Esophagus mucosa (tissue), 1 donor: ENCODE results near the gene SAPCD1. TPM values are rescaled to one million over a fixed set of nuclear protein-coding genes. Genes with fewer than 3 reads are reported as not detected.

Experiments
- ATAC-seq: fragments of 200-7000 bp; cut with Tn5 transposase; one replicate; pipeline ENCODE4 v1.9.1; 2020
- total RNA-seq: library from RNA; stranded (reverse); gene quantifications from one replicate; pipeline ENCODE4 v1.2.4, GENCODE V29; 2023
- donor health status: DM: yes; HTN: yes; CAD: no.

SAPCD1 gene
- total RNA-seq, 1 donor from 2014 or later, result 0.64 TPM

GRCh38 chr6:31729515-31729978 is 32.9 kb upstream of the SAPCD1 start:
- ATAC-seq, result peak; percentile 79

- ATAC-seq, result peak; percentile 51
Measured at GRCh38 chr6:31729979-31730630, 32.4 kb upstream of the SAPCD1 start.

DNA sequence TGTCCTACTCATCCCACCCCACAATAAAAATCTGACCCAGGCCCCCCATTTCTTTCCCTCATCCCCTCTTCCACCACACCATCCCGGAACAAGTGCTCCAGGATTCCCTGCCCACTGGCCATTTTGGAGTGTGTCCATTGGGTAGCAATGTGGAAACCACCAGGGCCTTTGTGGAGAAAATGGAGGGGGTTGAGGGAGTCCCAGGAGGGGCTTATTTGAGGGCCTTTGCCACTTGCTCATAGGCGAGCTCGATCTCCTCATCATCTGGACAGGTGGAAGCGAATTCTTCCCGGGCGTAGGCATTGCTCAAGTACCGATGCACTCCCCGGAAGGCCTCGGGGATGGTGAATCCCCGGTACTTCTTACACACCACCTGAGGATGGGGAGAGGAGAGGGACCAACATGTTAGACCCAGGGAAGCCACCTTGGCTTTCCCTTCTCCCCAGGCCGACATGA is 31.8 kb upstream of the SAPCD1 start:
- ATAC-seq, result no peak

- ATAC-seq, result no peak
Measured at GRCh38 chr6:31732029-31732428, 30.4 kb upstream of the SAPCD1 start.

- ATAC-seq, result no peak
Measured at GRCh38 chr6:31733734-31734133, 28.7 kb upstream of the SAPCD1 start.

- no peak for ATAC-seq
Measured at GRCh38 chr6:31734247-31734820, 28.1 kb upstream of the SAPCD1 start.

DNA sequence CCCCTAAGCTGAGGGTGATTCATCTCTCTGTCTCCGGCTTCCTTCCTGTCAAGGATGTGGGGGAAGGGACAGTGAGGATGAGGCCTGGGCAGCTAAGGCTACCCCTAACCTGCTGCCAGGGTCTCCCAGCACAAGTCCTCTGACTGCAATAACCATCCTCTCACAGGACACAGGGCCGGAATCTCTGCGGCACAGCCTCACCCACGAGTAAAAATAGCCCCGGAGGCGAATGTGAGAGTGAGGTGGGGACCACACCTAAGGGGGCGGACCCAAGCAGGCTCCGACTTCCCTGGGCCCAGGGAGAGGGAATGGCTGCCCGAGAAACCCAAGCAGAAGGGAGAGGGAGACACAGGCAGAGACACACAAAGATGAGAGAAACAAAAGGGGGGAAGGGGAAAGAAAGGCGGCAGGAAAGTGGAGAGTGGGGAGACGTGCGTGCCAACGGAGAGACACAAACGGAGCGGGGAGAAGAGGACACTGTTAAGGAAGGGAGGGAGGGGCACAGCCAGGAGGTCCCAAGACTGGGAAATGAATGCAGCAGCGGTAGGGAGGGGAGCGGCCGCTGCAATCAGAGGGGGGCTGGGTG is 27.5 kb upstream of the SAPCD1 start:
- ATAC-seq, result peak; percentile 27

- ATAC-seq, result peak; percentile 67
Measured at GRCh38 chr6:31736021-31736767, 26.3 kb upstream of the SAPCD1 start, which contains the start of gene CLIC1. Gene CLIC1, minus strand, starts transcription at chr6:31736530. Its CDS starts 230 bp downstream, at chr6:31736300.

DNA sequence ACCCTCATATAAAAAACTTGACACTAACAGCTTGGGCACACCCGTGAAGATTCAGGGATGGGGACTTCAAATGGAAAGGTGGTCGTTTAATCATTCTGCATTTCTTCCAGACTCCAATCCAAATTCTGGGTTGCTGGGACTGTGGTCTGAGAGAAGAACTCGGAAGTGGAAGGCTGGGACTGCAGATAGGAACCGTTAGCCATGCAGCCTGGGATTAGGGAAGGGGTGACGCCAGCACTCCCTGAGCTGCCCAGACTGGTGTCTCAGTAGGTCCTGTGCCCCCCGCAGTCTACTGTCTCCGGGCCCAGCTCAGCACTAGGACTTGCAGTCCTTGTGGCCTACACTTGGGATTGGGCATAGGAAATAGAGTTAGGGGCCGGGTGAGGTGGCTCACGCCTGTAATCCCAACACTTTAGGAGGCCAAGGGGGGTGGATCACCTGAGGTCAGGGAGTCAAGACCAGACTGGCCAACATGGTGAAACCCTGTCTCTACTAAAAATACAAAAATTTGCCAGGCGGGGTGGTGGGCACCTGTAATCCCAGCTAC is 25.6 kb upstream of the SAPCD1 start:
- ATAC-seq, result no peak

DNA sequence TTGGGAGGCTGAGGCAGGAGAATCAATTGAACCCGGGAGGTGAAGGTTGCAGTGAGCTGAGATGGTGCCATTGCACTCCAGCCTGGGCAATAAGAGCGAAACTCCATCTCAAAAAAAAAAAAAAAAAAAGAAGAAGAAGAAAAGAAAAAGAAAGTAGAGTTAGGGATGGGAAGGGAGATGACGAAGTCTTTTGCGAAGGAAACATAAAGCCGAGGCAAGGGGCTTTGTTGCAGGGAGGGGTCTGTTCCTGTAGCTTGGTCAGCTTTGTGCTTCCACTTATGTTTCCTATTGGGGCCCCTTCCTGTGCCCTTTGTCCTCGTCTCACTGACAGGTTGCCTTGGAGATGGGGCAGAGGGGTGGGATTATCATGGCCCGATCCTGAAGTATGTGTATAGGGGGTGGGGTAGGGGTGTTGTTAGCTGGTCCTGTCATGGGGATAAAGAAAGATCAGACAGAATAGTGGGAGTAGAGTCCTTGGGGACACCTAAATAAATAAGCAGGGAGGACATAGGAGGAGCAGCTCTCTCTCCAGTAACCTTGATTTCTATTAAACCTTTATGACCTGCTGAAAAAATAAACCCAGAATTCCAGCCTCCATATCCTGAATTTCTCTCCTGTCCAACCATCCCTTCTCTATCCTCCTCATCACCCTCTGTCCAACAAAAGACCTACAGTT is 25.0 kb upstream of the SAPCD1 start:
- no peak for ATAC-seq

DNA sequence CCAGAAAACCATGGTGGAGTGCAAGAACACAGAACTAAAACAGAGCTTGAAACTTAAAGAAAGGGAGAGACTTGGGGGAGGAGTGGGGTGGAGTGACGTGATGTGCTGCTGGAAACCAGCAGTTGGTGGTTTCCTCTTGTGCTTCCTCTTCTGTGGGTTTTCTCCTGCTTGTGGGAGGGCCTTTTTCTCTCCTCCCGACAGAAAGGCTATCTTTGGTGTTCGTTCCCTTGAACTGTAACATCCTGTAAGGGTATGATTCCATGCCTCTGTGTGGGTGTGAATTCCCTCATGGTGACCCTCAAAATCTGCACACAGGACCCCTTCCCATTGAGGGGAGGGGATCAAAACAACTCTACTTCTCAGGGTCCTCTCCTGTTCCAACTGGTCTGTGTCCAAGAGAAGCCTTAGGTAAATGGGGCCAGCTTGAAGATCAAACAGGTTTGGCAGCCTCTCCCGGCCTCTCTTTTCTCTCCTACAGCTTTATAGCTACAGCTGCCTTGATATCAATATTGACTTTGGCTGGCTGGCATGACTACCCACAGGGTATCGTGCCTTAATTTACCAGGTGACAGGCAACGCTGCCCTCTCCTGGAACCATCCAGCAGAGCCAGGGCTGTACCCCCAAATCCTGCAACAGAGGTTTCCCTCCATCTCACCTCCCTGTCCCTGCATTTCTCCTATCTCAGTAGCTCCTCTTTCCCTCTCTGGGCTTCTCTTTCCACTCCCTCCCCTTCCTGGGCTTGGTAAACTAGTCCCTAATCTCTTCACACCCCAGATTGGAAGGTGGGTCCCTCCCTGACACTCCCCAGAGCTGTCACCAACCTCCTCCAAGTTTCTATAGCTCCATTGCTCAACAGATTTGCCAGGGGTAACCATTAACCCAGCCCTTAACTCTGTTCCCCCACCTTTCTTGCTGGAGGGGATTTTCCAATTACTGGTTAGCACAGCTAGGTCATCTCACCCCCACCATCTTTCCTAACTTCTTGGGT is 24.2 kb upstream of the SAPCD1 start:
- ATAC-seq, result peak; percentile 52

- peak; percentile 90 for ATAC-seq
Measured at GRCh38 chr6:31739639-31740396, 22.6 kb upstream of the SAPCD1 start, which contains the start of gene MSH5. Gene MSH5, plus strand, starts transcription at chr6:31740005. Its CDS starts 462 bp downstream, at chr6:31740467.

GRCh38 chr6:31740397-31741223 is 21.8 kb upstream of the SAPCD1 start:
- ATAC-seq, result no peak

DNA sequence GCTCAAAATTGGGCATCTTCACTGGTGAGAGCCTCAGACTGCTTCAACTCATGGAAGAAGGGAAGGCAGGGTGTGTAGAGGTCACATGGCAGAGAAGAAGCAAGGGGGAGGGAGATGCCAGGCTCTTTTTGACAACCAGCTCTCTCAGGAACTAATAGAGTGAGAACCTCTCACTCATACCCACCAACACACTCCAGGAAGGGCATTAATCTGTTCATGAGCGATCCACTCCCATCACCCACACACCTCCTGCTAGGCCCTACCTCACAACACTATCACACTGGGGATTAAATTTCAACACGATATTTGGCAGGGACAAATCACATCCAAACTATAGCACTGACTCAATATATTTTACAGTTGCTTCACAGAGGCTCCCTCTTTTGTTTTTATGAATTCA is 20.6 kb upstream of the SAPCD1 start:
- no peak for ATAC-seq

DNA sequence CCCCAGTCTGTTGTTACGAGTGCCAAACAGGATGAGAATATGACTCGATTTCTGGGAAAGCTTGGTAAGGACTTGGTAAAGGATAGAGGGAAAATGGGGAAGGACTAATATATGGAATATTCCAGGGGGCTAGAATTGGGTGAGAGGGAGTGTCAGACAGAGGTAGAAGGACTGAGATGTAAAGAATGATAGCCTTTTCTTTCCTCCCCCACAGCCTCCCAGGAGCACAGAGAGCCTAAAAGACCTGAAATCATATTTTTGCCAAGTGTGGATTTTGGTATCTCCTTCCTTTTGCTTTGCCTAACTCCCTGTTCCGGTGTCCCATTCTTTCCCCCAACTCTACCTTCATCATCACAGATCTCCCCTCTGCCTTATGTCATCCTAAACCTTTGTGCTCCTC is 19.6 kb upstream of the SAPCD1 start:
- ATAC-seq, result no peak

- ATAC-seq, result no peak
Measured at GRCh38 chr6:31744422-31744821, 18.0 kb upstream of the SAPCD1 start.

DNA sequence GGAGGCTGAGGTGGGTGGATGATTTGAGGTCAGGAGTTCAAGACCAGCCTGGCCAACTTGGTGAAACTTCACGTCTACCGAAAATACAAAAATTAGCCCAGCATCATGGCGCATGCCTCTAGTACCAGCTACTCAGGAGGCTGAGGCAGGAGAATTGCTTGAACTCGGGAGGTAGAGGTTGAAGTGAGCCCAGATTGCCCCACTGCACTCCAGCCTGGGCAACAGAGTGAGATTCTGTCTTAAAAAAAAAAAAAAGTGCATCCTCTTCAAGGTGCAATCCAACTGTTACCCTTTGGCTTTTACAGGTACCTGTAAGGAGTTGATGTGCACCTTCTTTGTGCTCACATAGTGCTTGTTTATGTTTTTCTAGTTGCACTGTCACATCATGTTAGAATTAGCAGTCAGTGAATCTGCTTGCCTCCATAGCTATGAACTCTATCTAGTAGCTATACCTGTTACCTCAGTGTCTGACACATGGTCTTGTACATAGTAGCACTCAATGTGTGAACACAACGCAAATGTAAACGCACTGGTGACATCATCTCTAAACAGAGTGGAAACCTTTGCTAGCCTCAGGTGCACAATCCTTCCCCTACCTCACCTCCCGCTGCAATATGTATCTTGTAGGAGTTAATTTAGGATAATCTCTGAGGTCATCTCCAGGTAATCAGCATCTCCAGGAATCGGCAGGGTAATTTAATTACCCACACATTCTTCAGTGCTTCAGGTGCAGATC is 13.0 kb upstream of the SAPCD1 start:
- ATAC-seq, result no peak

DNA sequence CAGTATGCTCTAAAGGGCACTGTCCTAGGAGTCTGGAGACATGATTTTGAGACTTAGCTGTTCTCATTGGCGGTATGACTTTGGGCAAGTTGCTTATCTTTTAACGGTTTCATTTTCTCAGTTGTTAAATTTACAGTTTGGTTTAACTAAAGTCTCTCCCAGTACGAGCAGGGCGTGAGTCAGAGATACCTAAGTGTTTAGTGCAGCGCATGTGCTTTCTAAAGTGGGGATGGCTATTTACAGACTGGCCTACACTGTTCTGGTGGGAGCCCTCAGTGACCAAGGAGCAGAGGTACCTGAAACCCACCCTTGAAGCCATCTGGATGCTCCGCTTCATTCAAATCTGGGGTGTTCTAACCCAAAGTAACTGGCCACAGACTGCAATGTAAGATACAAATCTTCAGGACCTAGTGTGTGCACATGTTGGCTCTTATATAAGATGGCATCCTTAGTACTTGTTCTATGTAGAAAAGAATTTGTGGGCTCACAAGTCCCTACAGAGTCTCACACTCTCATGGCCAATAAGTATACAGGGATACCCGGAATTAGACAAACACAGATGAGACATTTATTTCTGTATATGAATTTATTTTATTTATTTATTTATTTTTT is 11.9 kb upstream of the SAPCD1 start:
- ATAC-seq, result no peak
